CD4-positive, alpha-beta T cell treated with Interleukin-17A for 1 hour (primary cell): ENCODE results near the gene MTX3.

Experiments used
- DNase-seq: peaks from one replicate; pipeline ENCODE4 v3.0.0-alpha.2; 2020

MTX3 gene

GRCh38 chr5:79982136-79982535 is 8.9 kb downstream of the MTX3 start:
- DNase-seq: no peak

GRCh38 chr5:79976759-79977515 is 14.1 kb downstream of the MTX3 start:
- no peak for DNase-seq

GRCh38 chr5:79975422-79975821 is 15.6 kb downstream of the MTX3 start:
- no peak for DNase-seq

GRCh38 chr5:79974886-79975285 is 16.2 kb downstream of the MTX3 start:
- DNase-seq: no peak

GRCh38 chr5:79973996-79974395 is 17.1 kb downstream of the MTX3 start:
- no peak for DNase-seq

- DNase-seq: no peak
Measured at GRCh38 chr5:79973511-79973910, 17.6 kb downstream of the MTX3 start.

- no peak for DNase-seq
Measured at GRCh38 chr5:79971156-79971555, 19.9 kb downstream of the MTX3 start.

- no peak for DNase-seq
Measured at GRCh38 chr5:79966448-79966847, 24.6 kb downstream of the MTX3 start.

- no peak for DNase-seq
Measured at GRCh38 chr5:79964136-79964535, 26.9 kb downstream of the MTX3 start.

- DNase-seq: no peak
Measured at GRCh38 chr5:79963261-79964061, 27.6 kb downstream of the MTX3 start.

GRCh38 chr5:79962575-79963222 is 28.4 kb downstream of the MTX3 start:
- no peak for DNase-seq

- no peak for DNase-seq
Measured at GRCh38 chr5:79961716-79962574, 29.1 kb downstream of the MTX3 start.

GRCh38 chr5:79959407-79959806 is 31.7 kb downstream of the MTX3 start:
- DNase-seq: no peak

GRCh38 chr5:79955941-79956670 is 35.0 kb downstream of the MTX3 start:
- no peak for DNase-seq

- no peak for DNase-seq
Measured at GRCh38 chr5:79955356-79955895, 35.6 kb downstream of the MTX3 start.

GRCh38 chr5:79954620-79955019 is 36.4 kb downstream of the MTX3 start:
- DNase-seq: no peak

- no peak for DNase-seq
Measured at GRCh38 chr5:79947567-79947966, 43.5 kb downstream of the MTX3 start.

GRCh38 chr5:79938468-79938867 is 52.6 kb downstream of the MTX3 start:
- no peak for DNase-seq

- DNase-seq: no peak
Measured at GRCh38 chr5:79936646-79937216, 54.3 kb downstream of the MTX3 start.

- no peak for DNase-seq
Measured at GRCh38 chr5:79936002-79936645, 54.9 kb downstream of the MTX3 start.

GRCh38 chr5:79934681-79935080 is 56.4 kb downstream of the MTX3 start:
- no peak for DNase-seq
